Dedifferentiated amniotic fluid mesenchymal stem cell (primary cell): ENCODE data around the gene PIK3AP1.

Experiments
- DNase-seq: peaks from one replicate; pipeline ENCODE4 v3.0.0-alpha.2; 2016; ENCODE audit errors: extremely low spot score

Gene PIK3AP1

DNA sequence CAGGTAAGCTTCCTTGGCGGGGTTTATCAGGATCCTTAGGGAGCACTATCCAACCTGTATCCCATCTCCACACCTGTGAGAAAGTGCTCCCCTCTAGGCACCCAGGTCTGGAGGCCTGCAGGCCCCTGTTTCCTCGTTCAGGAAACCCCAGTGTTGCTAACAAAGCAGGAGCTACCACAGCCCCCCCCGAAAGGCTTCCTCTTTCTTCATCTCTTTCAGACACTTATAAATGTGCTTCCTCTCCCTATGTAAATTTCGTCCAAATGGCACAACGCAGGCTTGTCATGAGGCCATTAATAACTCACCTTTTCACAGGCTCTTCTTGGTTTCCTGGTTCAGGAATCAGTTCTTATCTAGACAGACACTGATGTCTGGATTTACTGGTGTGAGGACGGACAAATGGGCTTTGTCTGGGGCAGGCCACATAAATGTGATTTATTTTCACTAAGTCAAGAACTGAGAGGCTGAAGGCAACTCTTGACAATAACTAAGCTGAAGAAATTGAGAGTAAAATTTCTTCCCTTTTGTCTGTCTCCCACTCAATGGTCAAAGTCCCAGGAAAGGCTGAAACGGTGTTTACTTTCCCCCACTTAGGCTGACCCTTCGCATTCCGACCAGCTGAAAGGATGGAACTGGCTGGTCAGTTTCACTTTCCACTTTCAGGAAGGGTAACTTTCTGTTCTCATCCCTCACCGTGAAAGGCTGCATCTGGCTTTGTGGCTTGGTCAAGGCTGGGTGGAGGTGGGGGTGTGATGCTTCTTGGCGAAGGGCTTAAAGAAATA is 46.8 kb downstream of the PIK3AP1 start:
- no peak for DNase-seq

GRCh38 chr10:96672481-96673175 is 47.7 kb downstream of the PIK3AP1 start:
- no peak for DNase-seq

DNA sequence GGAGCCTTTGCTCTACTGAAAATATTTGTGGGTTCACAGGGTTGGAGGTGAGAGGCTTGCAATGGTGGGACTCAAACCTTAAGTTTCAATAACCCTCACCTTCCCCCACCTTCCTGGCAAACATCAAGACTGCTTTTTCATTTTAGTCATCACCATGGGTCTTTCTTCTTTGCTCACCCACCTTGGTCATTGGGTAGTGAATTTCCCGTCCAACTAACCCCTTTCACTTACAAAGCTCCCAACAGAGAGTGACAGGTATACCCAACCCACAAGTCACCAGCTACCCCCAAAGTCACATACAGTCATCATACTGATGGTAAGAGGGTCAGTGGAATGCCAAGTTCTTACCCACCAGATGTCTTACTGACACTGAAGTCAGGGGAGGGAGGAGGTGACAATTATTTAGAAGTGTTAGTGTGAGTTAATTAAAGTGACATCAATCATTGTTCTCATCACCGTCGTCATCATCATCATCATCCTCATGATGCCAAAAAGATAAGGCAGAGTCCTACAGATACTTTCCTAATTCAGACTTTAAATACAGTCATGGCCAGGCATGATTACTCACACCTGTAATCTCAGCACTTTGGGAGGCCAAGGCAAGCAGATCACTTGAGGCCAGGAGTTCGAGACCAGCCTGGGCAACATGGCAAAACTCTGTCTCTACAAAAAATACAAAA is 49.0 kb downstream of the PIK3AP1 start:
- no peak for DNase-seq

GRCh38 chr10:96670786-96671185 is 49.5 kb downstream of the PIK3AP1 start:
- DNase-seq: no peak

- DNase-seq: no peak
Measured at GRCh38 chr10:96667401-96667800, 52.9 kb downstream of the PIK3AP1 start.

- DNase-seq: no peak
Measured at GRCh38 chr10:96666741-96667140, 53.6 kb downstream of the PIK3AP1 start.

GRCh38 chr10:96665306-96665705 is 55.0 kb downstream of the PIK3AP1 start:
- peak; percentile 30 for DNase-seq

- no peak for DNase-seq
Measured at GRCh38 chr10:96664563-96664962, 55.8 kb downstream of the PIK3AP1 start.

DNA sequence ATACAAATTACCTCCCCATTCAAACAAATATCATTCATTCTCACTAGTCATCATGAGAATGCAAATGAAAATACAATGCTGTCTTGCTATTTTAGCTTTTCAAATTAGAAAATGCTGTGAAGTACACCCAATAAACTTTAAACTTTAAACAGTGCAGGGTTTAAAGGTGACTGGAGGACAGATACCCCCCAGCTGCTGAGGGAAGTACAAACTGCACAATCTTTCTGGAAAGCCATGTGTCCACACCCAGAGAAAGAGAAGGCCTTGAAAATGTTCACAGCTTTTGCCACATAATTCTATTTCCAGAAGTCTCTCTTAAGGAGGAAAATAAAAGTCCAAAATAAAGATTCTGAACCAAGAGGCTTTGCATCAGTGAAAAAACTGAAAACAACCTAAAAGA is 56.5 kb downstream of the PIK3AP1 start:
- DNase-seq: no peak

DNA sequence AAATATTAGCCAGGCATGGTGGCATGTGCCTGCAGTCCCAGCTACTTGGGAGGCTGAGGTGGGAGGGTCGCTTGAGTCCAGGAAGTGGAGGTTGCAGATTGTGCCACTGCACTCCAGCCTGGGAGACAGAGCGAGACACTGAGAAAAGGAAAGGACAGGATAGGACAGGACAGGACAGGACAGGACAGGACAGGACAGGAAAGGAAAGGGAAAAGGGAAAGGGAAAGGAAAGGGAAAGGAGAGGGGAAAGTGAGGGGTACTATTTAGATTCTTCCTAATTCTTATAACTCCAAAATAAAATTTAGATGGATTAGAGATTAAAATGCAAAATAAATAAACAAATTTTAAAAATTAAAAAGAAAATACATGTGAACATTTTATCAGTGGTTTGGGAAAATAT is 58.7 kb downstream of the PIK3AP1 start:
- no peak for DNase-seq

- DNase-seq: no peak
Measured at GRCh38 chr10:96660297-96660696, 60.0 kb downstream of the PIK3AP1 start.

DNA sequence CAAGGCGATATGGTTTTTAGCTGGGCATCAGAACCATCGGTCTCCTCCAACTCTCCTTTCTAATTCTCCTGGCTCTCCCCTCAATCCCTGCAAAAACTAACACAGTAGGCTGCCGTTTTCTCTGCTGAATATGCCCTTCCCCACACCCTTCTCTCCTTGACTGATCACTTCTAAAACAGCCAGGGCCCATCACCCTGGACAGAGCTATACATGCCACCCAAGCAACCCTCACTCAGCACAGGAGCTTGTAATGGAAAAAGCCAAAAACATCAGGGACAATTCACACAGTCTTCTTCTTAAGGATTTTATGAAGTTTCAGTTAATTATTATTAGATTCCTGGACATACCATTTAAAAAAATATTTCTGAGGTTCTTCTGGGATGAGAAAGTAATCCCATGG is 61.5 kb downstream of the PIK3AP1 start:
- DNase-seq: no peak

DNA sequence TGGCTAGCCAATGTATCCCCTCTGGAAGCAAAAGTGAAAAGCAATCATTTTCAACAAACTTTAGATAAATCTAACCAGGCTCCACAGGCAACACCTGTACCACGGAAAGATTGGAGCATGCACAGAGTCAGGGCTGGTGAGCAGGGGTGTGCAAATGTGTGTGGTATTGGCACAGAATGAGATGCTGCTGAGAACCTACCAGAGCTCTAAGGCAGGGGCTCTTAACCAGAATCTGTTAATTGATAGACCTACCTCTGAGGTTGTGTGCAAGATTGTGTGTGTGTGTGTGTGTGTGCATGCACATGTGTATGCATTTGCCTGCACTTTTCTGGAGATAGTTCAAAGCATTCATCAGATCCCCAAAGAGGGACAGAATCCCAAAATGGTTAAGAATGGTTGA is 62.9 kb downstream of the PIK3AP1 start:
- no peak for DNase-seq

DNA sequence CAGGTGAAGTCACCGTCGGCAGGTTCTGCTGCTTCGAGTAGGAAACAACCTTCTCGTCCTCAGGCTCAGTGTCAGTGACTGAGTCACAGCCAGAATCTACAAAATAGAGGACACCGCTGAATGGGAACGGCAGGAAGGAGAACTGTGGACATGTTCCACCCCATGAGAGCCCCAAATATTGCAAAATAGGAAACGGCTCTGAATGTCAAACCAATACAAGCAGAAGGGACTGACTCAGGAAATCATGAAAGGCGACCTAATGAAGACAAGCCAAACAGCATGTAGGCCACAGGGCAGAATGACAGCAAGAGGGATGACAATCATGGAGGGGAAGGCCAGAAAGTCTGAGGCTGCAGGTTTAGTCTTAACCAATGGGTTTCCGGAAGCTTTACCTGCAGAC is 63.5 kb downstream of the PIK3AP1 start:
- no peak for DNase-seq

DNA sequence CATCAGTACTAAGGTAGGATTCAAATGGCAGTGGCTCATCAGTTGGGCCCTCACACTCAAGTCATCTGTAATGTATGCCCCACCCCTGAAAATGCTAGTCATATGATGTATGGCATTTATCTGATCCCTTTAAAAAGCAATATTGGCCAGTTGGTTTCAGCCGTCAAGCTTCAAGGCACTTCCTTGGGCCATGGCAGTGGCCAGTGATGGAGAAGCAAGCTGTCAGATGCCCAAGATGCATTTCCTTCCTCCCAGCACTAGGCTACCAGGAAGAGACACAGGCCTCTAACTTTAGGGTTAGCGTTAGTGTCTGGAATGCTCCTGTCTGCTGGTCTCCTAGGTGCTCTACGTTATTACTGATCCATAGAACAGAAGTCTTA is 64.1 kb downstream of the PIK3AP1 start:
- DNase-seq: no peak

- no peak for DNase-seq
Measured at GRCh38 chr10:96655461-96656197, 64.7 kb downstream of the PIK3AP1 start.

DNA sequence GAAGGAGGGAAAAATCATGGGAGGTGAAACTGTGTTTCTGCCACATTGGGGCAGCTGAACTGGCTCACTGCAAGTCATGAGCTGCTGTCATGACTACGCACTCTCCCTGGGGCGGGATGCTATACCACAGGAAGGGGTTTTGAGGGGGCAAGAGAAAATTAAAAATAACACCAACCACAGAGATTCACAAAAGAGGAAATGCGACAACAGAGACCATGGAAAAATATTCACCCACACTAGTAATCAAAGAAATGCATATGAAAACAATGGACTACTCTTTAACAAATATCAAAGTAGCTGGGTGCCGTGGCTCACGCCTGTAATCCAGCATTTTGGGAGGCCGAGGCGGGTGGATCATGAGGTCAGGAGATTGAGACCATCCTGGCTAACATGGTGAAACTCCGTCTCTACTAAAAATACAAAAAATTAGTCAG is 68.3 kb downstream of the PIK3AP1 start:
- DNase-seq: no peak

GRCh38 chr10:96650958-96651357 is 69.4 kb downstream of the PIK3AP1 start:
- DNase-seq: no peak

GRCh38 chr10:96648297-96648696 is 72.0 kb downstream of the PIK3AP1 start:
- DNase-seq: no peak

GRCh38 chr10:96647466-96647865 is 72.8 kb downstream of the PIK3AP1 start:
- no peak for DNase-seq

- no peak for DNase-seq
Measured at GRCh38 chr10:96646751-96647166, 73.6 kb downstream of the PIK3AP1 start.

GRCh38 chr10:96646301-96646700 is 74.0 kb downstream of the PIK3AP1 start:
- DNase-seq: no peak
